ENCODE data around the gene TOX2.

Gene TOX2

GRCh38 chr20:43945391-43946205 is 30.9 kb downstream of the TOX2 start:
- Histone ChIP-seq H3K27ac (no peak overlapping the region), H3K36me3 (no peaks in the 10 kb centered on the region), H3K4me3 (no peak overlapping the region), H3K9me3 (no peaks in the 10 kb centered on the region), H3K27me3 (peaks cover 17% of the 10 kb centered on the region), H3K4me1 (peaks cover 92% of the 10 kb centered on the region), H3K4me2 (peak overlapping the region; percentile 90), H4K20me1 (peaks cover 9% of the 10 kb centered on the region; the same call in 1 of the 2 replicates), H3K9ac (no peak overlapping the region)
- no peak for TF ChIP-seq Cebpa-rat (IDR thresholded peaks at IDR 0.05)

- Histone ChIP-seq H3K27ac (no peak overlapping the region), H3K4me1 (peaks cover 92% of the 10 kb centered on the region), H3K4me3 (no peak overlapping the region), H3K9ac (no peak overlapping the region), H3K36me3 (no peaks in the 10 kb centered on the region), H3K4me2 (peak overlapping the region; percentile 90), H4K20me1 (peaks cover 9% of the 10 kb centered on the region; the same call in 1 of the 2 replicates), H3K27me3 (peaks cover 17% of the 10 kb centered on the region), H3K9me3 (no peaks in the 10 kb centered on the region)
- no peak for TF ChIP-seq Cebpa-rat (IDR thresholded peaks at IDR 0.05)
Observed at GRCh38 chr20:43946206-43946491, 31.5 kb downstream of the TOX2 start.

GRCh38 chr20:43946659-43947315 is 32.1 kb downstream of the TOX2 start:
- TF ChIP-seq Cebpa-rat (IDR thresholded peaks at IDR 0.05): no peak
- Histone ChIP-seq H3K4me3 (no peak overlapping the region), H3K27ac (no peak overlapping the region), H3K4me1 (peaks cover 92% of the 10 kb centered on the region), H3K27me3 (peaks cover 17% of the 10 kb centered on the region), H4K20me1 (peaks cover 9% of the 10 kb centered on the region; the same call in 1 of the 2 replicates), H3K36me3 (no peaks in the 10 kb centered on the region), H3K4me2 (peak overlapping the region; percentile 90), H3K9me3 (no peaks in the 10 kb centered on the region), H3K9ac (no peak overlapping the region)

- Histone ChIP-seq H3K4me1 (peaks cover 92% of the 10 kb centered on the region), H3K27me3 (peaks cover 17% of the 10 kb centered on the region), H3K27ac (no peak overlapping the region)
Observed at GRCh38 chr20:43947316-43947710, 32.7 kb downstream of the TOX2 start.

GRCh38 chr20:43948455-43948854 is 33.8 kb downstream of the TOX2 start:
- H3K27ac ChIP-seq: no peak overlapping the region
- H3K4me3 ChIP-seq: 0 out of 2 replicates have a peak overlapping the region, but pooled peaks have one; percentile 10
- H3K36me3 ChIP-seq: no peaks in the 10 kb centered on the region
- H3K4me2 ChIP-seq: peak overlapping the region; percentile 90
- TF ChIP-seq Cebpa-rat (IDR thresholded peaks at IDR 0.05): no peak
- H4K20me1 ChIP-seq: peaks cover 9% of the 10 kb centered on the region; the same call in 1 of the 2 replicates
- H3K4me1 ChIP-seq: peaks cover 92% of the 10 kb centered on the region
- H3K27me3 ChIP-seq: peaks cover 17% of the 10 kb centered on the region
- H3K9me3 ChIP-seq: no peaks in the 10 kb centered on the region
- H3K9ac ChIP-seq: no peak overlapping the region

More at GRCh38 chr20:43947316-43947710, 32.7 kb downstream of the TOX2 start:
- TF ChIP-seq Cebpa-rat (IDR thresholded peaks at IDR 0.05): no peak
- Histone ChIP-seq H3K9me3 (no peaks in the 10 kb centered on the region), H3K4me2 (peak overlapping the region; percentile 90), H3K36me3 (no peaks in the 10 kb centered on the region), H3K4me3 (no peak overlapping the region), H3K9ac (no peak overlapping the region), H4K20me1 (peaks cover 9% of the 10 kb centered on the region; the same call in 1 of the 2 replicates)

- H4K20me1 ChIP-seq: peaks cover 9% of the 10 kb centered on the region; the same call in 1 of the 2 replicates
- TF ChIP-seq Cebpa-rat (IDR thresholded peaks at IDR 0.05): no peak
- no peaks in the 10 kb centered on the region for H3K36me3 ChIP-seq
- H3K27ac ChIP-seq: peak overlapping the region; percentile 52
- peaks cover 17% of the 10 kb centered on the region for H3K27me3 ChIP-seq
- no peaks in the 10 kb centered on the region for H3K9me3 ChIP-seq
- H3K4me3 ChIP-seq: peak overlapping the region; percentile 29
- peaks cover 99% of the 10 kb centered on the region for H3K4me1 ChIP-seq
- H3K4me2 ChIP-seq: peak overlapping the region; percentile 90
- peak overlapping the region; percentile 7; the same call in 1 of the 2 replicates for H3K9ac ChIP-seq
Observed at GRCh38 chr20:43949248-43949647, 34.6 kb downstream of the TOX2 start.

GRCh38 chr20:43949741-43950618 is 35.3 kb downstream of the TOX2 start:
- Histone ChIP-seq H3K36me3 (no peaks in the 10 kb centered on the region), H3K27me3 (peaks cover 17% of the 10 kb centered on the region), H3K4me3 (peak overlapping the region; percentile 29), H4K20me1 (peaks cover 9% of the 10 kb centered on the region; the same call in 1 of the 2 replicates), H3K27ac (peak overlapping the region; percentile 52), H3K4me2 (peak overlapping the region; percentile 90), H3K9ac (peak overlapping the region; percentile 7; the same call in 1 of the 2 replicates), H3K4me1 (peaks cover 100% of the 10 kb centered on the region), H3K9me3 (no peaks in the 10 kb centered on the region)
- TF ChIP-seq Cebpa-rat (IDR thresholded peaks at IDR 0.05): no peak

GRCh38 chr20:43953919-43954592 is 39.4 kb downstream of the TOX2 start:
- H4K20me1 ChIP-seq: peaks cover 14% of the 10 kb centered on the region; the same call in 1 of the 2 replicates
- H3K36me3 ChIP-seq: no peaks in the 10 kb centered on the region
- 0 out of 2 replicates have a peak, but pooled peaks cover 4% of the 10 kb centered on the region for H3K27me3 ChIP-seq
- no peak overlapping the region for H3K9ac ChIP-seq
- H3K9me3 ChIP-seq: no peaks in the 10 kb centered on the region; the same call in 1 of the 2 replicates
- no peak for TF ChIP-seq Cebpa-rat (IDR thresholded peaks at IDR 0.05)
- H3K4me1 ChIP-seq: peaks cover 88% of the 10 kb centered on the region
- H3K27ac ChIP-seq: no peak overlapping the region
- H3K4me3 ChIP-seq: no peak overlapping the region
- peak overlapping the region; percentile 90 for H3K4me2 ChIP-seq

- H3K36me3 ChIP-seq: no peaks in the 10 kb centered on the region
- H3K4me1 ChIP-seq: peaks cover 88% of the 10 kb centered on the region
- peak overlapping the region; percentile 90 for H3K4me2 ChIP-seq
- peaks cover 8% of the 10 kb centered on the region; the same call in 1 of the 2 replicates for H4K20me1 ChIP-seq
- no peak for TF ChIP-seq Cebpa-rat (IDR thresholded peaks at IDR 0.05)
- H3K9ac ChIP-seq: no peak overlapping the region
- no peak overlapping the region for H3K4me3 ChIP-seq
- no peaks in the 10 kb centered on the region; the same call in 1 of the 2 replicates for H3K9me3 ChIP-seq
- H3K27ac ChIP-seq: no peak overlapping the region
- H3K27me3 ChIP-seq: no peaks in the 10 kb centered on the region
Observed at GRCh38 chr20:43954704-43955061, 40.0 kb downstream of the TOX2 start.

All from BLaER1 (cell line).